Calu3 (cell line): Measurements from ENCODE around the gene MVD. TPM values are rescaled to one million over a fixed set of nuclear protein-coding genes. Genes with fewer than 3 reads are reported as not detected.

Experiments
- BruUV-seq: library from RNA; stranded (reverse); fragments of 400-500 nt; replicated peaks from 2 replicates; lab custom pipeline; 2021; lab: Mats Ljungman, UMichigan
- CTCF ChIA-PET: fragments of 300-600 bp; sonication (Branson Sonifier 250); formaldehyde crosslinking; loops from one replicate; lab custom pipeline; 2022; ENCODE audit warnings: antibody characterized with exemption; lab: Charles Lee
- DNase-seq: peaks from one replicate; pipeline ENCODE4 v3.0.0; 2022
- H3K27ac Mint-ChIP-seq: one replicate; pipeline ENCODE4 v1.8.0; 2022; ENCODE audit warnings: mixed read lengths; ENCODE audit not compliant: unreplicated experiment
- H3K27me3 Mint-ChIP-seq: one replicate; pipeline ENCODE4 v1.8.0; 2022; ENCODE audit warnings: mixed read lengths; ENCODE audit not compliant: unreplicated experiment
- H3K36me3 Mint-ChIP-seq: one replicate; pipeline ENCODE4 v1.8.0; 2022; ENCODE audit warnings: mild to moderate bottlenecking, moderate library complexity, mixed read lengths; ENCODE audit not compliant: insufficient read depth, unreplicated experiment
- H3K4me1 Mint-ChIP-seq: one replicate; pipeline ENCODE4 v1.8.0; 2022; ENCODE audit warnings: mild to moderate bottlenecking, low read depth, mixed read lengths; ENCODE audit not compliant: unreplicated experiment
- H3K4me3 Mint-ChIP-seq: one replicate; pipeline ENCODE4 v1.8.0; 2022; ENCODE audit warnings: mild to moderate bottlenecking, low read depth, moderate library complexity, mixed read lengths; ENCODE audit not compliant: unreplicated experiment
- H3K9me3 Mint-ChIP-seq: one replicate; pipeline ENCODE4 v1.8.0; 2022; ENCODE audit warnings: low read depth, mixed read lengths; ENCODE audit not compliant: unreplicated experiment
- intact Hi-C: fragments of 100-400 bp; cut with micrococcal nuclease; formaldehyde crosslinking; loops from one replicate; pipeline ENCODE4 v1.10.0; 2022; ENCODE audit not compliant: unreplicated experiment
- total RNA-seq: library from RNA; stranded (reverse); gene quantifications from 2 replicates; pipeline ENCODE4 v1.2.3, GENCODE V29; 2022
- TF ChIP-seq, protein P1 (sequence below): fragments of 200-600 bp; IDR thresholded peaks from one replicate; pipeline ENCODE4 v1.8.0; 2022; ENCODE audit warnings: antibody characterized with exemption; ENCODE audit not compliant: unreplicated experiment

Gene MVD
- total RNA-seq, 1 experiment from 2014 or later: 152 TPM

DNA sequence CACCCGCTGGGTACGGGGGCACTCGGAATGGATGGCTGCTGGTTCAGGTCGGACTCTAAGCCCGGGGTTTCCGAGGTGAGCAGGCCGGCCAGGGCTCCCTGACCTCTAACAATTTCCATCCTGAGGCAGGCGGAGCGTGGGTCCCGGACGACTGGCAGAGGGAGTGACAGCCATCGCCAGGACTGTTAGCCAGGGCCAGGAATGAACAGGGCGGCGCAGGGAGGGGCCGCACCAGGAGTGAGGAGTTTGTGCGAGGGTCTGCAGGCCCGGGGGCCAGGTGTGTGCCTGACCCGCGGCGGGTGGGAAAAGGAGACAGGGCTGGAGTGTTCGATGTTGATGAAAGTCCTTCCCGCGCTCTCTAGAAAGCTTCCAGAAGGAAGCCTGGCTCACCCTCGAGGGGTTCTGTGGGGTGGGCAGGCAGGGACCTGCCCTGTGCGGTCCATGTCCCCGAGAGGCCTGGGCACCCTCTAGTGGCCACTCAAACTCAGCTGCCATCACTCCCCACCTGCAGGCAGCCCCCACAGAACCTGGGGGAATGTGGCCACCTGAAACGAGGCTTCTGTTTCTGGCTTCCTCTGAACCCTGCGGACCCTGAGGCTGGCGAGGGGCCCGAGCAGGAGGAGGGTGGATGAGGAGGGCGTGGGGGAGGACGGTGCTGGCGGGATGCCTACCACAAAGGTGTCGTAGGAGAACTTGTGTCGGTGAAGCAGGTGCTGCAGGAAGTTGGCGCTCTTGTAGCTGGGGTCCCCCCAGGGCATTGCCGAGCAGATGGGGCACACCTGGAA, 35.1 kb upstream of the MVD start:
- peak; percentile 35 for DNase-seq
- no peak overlapping the region for H3K4me3 Mint-ChIP-seq

DNA sequence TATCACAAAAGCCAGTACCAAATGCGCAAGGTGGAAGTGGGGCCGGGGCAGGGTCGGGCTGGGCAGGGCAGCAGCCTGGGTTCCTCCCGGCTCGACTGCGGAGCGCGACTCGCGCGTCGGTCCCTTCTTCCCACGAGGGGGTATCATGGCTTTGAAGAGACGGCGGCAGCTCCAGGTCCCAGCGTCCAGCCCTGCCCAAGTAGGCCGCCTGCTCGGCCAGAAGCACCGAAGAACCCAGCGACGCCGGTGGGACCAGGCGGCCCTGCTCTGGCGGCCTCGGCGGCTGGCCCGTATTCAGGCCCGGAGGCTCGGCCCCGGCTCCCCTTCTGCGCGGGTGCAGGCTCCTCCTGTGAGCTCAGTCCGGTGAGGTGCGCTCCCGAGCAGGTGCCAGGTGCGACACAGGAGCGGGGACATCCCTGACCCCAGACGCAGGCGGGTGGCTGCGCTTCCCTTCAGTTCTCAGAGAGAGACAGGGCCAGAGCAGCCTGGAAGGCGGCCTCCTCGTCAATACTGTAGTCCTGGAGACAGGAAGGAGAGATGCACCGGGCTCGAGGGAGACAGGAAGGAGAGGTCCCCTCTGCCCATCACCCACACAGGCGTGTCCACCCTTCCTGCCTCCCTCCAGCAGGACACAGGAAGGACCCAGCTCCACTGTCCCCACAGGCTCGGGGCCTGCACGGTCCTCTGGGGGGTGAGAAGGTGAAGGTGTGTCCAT, 34.4 kb upstream of the MVD start:
- Mint-ChIP-seq H3K36me3 (peaks cover 17% of the 10 kb centered on the region), H3K27me3 (no peaks in the 10 kb centered on the region), H3K4me1 (no peaks in the 10 kb centered on the region), H3K4me3 (no peak overlapping the region), H3K9me3 (no peaks in the 10 kb centered on the region), H3K27ac (no peak overlapping the region)
- TF ChIP-seq, protein P1, sequence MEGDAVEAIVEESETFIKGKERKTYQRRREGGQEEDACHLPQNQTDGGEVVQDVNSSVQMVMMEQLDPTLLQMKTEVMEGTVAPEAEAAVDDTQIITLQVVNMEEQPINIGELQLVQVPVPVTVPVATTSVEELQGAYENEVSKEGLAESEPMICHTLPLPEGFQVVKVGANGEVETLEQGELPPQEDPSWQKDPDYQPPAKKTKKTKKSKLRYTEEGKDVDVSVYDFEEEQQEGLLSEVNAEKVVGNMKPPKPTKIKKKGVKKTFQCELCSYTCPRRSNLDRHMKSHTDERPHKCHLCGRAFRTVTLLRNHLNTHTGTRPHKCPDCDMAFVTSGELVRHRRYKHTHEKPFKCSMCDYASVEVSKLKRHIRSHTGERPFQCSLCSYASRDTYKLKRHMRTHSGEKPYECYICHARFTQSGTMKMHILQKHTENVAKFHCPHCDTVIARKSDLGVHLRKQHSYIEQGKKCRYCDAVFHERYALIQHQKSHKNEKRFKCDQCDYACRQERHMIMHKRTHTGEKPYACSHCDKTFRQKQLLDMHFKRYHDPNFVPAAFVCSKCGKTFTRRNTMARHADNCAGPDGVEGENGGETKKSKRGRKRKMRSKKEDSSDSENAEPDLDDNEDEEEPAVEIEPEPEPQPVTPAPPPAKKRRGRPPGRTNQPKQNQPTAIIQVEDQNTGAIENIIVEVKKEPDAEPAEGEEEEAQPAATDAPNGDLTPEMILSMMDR: no peak
- CTCF ChIA-PET: no interaction called here
- DNase-seq: no peak
- intact Hi-C loops: no loop called here
- no TSS peak for BruUV-seq

More for the DNA sequence above, 35.1 kb upstream of the MVD start:
- TF ChIP-seq, protein P1: peak; percentile 54
- Mint-ChIP-seq H3K9me3 (no peaks in the 10 kb centered on the region), H3K27me3 (no peaks in the 10 kb centered on the region), H3K36me3 (peaks cover 18% of the 10 kb centered on the region), H3K27ac (no peak overlapping the region), H3K4me1 (no peaks in the 10 kb centered on the region)
- intact Hi-C loops: no loop called here
- no TSS peak for BruUV-seq
- CTCF ChIA-PET: no interaction called here

DNA sequence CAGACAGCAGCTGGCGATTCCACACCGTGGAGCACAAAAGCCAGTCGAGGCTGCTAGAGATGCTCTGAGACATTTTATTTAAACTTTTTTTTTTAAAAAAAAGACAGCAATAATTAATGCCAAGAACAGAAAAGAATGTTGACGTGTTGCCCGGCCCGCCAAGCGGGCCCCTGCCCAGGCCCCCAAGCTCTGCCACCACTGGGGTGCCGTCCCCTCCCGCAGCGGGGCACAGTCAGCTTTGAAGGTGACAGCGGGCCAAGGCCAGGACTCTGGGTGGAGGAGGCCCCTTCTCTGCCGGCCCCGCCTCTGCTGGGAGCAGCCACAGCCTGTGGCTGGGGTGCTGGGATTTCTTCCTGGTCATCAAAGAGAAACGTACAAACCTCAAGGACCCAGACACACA, 33.5 kb upstream of the MVD start:
- Mint-ChIP-seq H3K4me3 (no peak overlapping the region), H3K36me3 (peaks cover 15% of the 10 kb centered on the region), H3K27ac (no peak overlapping the region), H3K4me1 (no peaks in the 10 kb centered on the region), H3K27me3 (peaks cover 3% of the 10 kb centered on the region), H3K9me3 (no peaks in the 10 kb centered on the region)
- no peak for DNase-seq
- CTCF ChIA-PET: no interaction called here
- intact Hi-C loops: no loop called here
- BruUV-seq: no TSS peak
- TF ChIP-seq, protein P1: no peak

DNA sequence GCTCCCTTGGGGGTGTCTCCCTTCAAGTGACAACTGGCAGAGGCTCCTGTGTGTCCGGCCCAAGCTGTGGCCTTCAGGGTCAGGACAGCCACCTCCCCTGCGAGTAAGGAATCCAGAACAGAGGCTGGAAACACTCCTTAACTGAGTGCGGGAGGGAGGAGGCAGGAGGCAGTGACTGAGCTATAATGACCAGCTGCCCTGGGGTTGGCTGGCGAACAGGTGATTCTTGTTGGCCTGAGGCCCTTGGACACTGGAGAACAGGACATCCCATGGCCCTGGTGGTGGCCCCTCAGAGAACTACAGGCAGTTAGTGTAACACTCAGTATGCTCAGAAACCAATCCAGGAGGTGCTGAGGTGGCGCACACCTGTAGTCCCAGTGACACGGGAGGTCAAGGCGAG, 32.9 kb upstream of the MVD start:
- Mint-ChIP-seq H3K27ac (no peak overlapping the region), H3K4me1 (no peaks in the 10 kb centered on the region), H3K36me3 (peaks cover 8% of the 10 kb centered on the region), H3K9me3 (no peaks in the 10 kb centered on the region), H3K27me3 (peaks cover 10% of the 10 kb centered on the region), H3K4me3 (no peak overlapping the region)
- no peak for DNase-seq
- intact Hi-C loops: no loop called here
- no TSS peak for BruUV-seq
- TF ChIP-seq, protein P1: no peak
- CTCF ChIA-PET: no interaction called here
